ENCODE results near the gene CNTFR.

CNTFR gene

DNA sequence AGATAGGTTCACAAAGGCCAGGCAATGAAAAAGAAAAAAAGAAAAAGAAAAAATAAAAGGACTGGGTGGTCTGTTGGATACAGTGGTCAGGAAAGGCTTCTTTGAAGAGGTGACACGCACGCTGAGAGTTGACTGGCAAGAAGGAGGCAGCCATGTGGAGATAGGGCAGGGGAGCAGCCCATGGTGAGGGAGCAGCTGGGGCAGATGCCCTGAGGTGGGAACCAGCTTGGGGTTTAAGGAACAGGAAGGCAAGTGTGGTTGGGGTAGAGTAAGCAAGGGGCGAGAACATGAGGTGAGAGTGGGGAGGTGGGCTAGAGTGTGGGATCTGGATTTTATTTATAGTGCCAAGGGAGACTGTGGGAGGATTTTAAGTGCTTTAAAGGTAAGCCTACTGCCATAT, 73.6 kb downstream of the CNTFR start:
- H3K4me3 ChIP-seq (replicated peaks; ENCODE audit: insufficient read depth, low read length), result no peak overlapping the region
- TF ChIP-seq, protein P1, sequence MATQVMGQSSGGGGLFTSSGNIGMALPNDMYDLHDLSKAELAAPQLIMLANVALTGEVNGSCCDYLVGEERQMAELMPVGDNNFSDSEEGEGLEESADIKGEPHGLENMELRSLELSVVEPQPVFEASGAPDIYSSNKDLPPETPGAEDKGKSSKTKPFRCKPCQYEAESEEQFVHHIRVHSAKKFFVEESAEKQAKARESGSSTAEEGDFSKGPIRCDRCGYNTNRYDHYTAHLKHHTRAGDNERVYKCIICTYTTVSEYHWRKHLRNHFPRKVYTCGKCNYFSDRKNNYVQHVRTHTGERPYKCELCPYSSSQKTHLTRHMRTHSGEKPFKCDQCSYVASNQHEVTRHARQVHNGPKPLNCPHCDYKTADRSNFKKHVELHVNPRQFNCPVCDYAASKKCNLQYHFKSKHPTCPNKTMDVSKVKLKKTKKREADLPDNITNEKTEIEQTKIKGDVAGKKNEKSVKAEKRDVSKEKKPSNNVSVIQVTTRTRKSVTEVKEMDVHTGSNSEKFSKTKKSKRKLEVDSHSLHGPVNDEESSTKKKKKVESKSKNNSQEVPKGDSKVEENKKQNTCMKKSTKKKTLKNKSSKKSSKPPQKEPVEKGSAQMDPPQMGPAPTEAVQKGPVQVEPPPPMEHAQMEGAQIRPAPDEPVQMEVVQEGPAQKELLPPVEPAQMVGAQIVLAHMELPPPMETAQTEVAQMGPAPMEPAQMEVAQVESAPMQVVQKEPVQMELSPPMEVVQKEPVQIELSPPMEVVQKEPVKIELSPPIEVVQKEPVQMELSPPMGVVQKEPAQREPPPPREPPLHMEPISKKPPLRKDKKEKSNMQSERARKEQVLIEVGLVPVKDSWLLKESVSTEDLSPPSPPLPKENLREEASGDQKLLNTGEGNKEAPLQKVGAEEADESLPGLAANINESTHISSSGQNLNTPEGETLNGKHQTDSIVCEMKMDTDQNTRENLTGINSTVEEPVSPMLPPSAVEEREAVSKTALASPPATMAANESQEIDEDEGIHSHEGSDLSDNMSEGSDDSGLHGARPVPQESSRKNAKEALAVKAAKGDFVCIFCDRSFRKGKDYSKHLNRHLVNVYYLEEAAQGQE (IDR thresholded peaks at IDR 0.05; ENCODE audit: insufficient replicate concordance, low read depth), result no peak
- TF ChIP-seq SPI1 (IDR thresholded peaks at IDR 0.05; ENCODE audit: borderline replicate concordance, low read depth), result no peak
- TF ChIP-seq CTCF (IDR thresholded peaks at IDR 0.05; ENCODE audit: insufficient read depth, low read length), result no peak
- no peak for TF ChIP-seq POLR2AphosphoS5 (IDR thresholded peaks at IDR 0.05; ENCODE audit: low read depth)
- TF ChIP-seq GABPA (IDR thresholded peaks at IDR 0.05; ENCODE audit: low read depth), result no peak
- H3K27me3 ChIP-seq (ENCODE audit: insufficient read depth, poor library complexity, severe bottlenecking), result no peaks in the 10 kb centered on the region
- no peak overlapping the region for H3K27ac ChIP-seq (replicated peaks)
- DNase-seq (ENCODE audit: low read depth in 1 of 2, low spot score in 1 of 2), result no peak

GRCh38 chr9:34514816-34515215, 74.7 kb downstream of the CNTFR start:
- H3K27me3 ChIP-seq (ENCODE audit: insufficient read depth, poor library complexity, severe bottlenecking), result no peaks in the 10 kb centered on the region
- H3K4me3 ChIP-seq (replicated peaks; ENCODE audit: insufficient read depth, low read length), result no peak overlapping the region
- no peak overlapping the region for H3K27ac ChIP-seq (replicated peaks)

DNA sequence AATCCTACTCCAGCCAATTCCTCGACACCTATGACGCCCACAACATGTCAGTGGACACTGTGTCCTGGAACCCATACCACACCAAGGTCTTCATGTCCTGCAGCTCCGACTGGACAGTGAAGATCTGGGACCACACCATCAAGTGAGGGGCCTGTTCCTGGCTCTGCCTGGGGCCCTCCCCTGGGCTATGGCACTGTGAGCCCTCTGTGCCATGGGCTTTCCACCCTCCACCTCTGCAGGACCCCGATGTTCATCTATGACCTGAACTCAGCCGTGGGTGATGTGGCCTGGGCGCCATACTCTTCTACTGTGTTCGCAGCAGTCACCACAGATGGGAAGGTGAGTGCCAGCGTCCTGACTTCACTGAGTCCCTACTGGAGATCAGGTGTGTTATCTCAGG, 75.1 kb downstream of the CNTFR start:
- TF ChIP-seq GABPA (IDR thresholded peaks at IDR 0.05; ENCODE audit: low read depth) (no peak), SPI1 (IDR thresholded peaks at IDR 0.05; ENCODE audit: borderline replicate concordance, low read depth) (no peak), POLR2AphosphoS5 (IDR thresholded peaks at IDR 0.05; ENCODE audit: low read depth) (no peak), CTCF (IDR thresholded peaks at IDR 0.05; ENCODE audit: insufficient read depth, low read length) (no peak)
- TF ChIP-seq, protein P1 (IDR thresholded peaks at IDR 0.05; ENCODE audit: insufficient replicate concordance, low read depth), result no peak
- Histone ChIP-seq H3K27me3 (ENCODE audit: insufficient read depth, poor library complexity, severe bottlenecking) (no peaks in the 10 kb centered on the region), H3K27ac (replicated peaks) (no peak overlapping the region), H3K4me3 (replicated peaks; ENCODE audit: insufficient read depth, low read length) (no peak overlapping the region)
- DNase-seq (ENCODE audit: low read depth in 1 of 2, low spot score in 1 of 2), result no peak

More at GRCh38 chr9:34514816-34515215, 74.7 kb downstream of the CNTFR start:
- no peak for DNase-seq (ENCODE audit: low read depth in 1 of 2, low spot score in 1 of 2)
- no peak for TF ChIP-seq POLR2AphosphoS5 (IDR thresholded peaks at IDR 0.05; ENCODE audit: low read depth)
- TF ChIP-seq CTCF (IDR thresholded peaks at IDR 0.05; ENCODE audit: insufficient read depth, low read length), result no peak
- no peak for TF ChIP-seq GABPA (IDR thresholded peaks at IDR 0.05; ENCODE audit: low read depth)
- TF ChIP-seq SPI1 (IDR thresholded peaks at IDR 0.05; ENCODE audit: borderline replicate concordance, low read depth), result no peak

GRCh38 chr9:34513567-34514214, 75.8 kb downstream of the CNTFR start:
- Histone ChIP-seq H3K27me3 (ENCODE audit: insufficient read depth, poor library complexity, severe bottlenecking) (no peaks in the 10 kb centered on the region), H3K27ac (replicated peaks) (no peak overlapping the region), H3K4me3 (replicated peaks; ENCODE audit: insufficient read depth, low read length) (no peak overlapping the region)
- DNase-seq (ENCODE audit: low read depth in 1 of 2, low spot score in 1 of 2), result no peak
- TF ChIP-seq SPI1 (IDR thresholded peaks at IDR 0.05; ENCODE audit: borderline replicate concordance, low read depth) (no peak), CTCF (IDR thresholded peaks at IDR 0.05; ENCODE audit: insufficient read depth, low read length) (no peak), GABPA (IDR thresholded peaks at IDR 0.05; ENCODE audit: low read depth) (no peak), POLR2AphosphoS5 (IDR thresholded peaks at IDR 0.05; ENCODE audit: low read depth) (no peak)
- TF ChIP-seq, protein P1 (IDR thresholded peaks at IDR 0.05; ENCODE audit: insufficient replicate concordance, low read depth), result no peak
